GM10248 (cell line): Measurements from ENCODE around the gene CD300LG.
"Not testable (repeated sequence)": the region's sequence is repeated elsewhere in the genome, so short reads cannot be mapped to it uniquely, and the experiment has no call there.

Experiments used
- CTCF ChIA-PET: fragments of 300-600 bp; sonication (Branson Sonifier 250); formaldehyde crosslinking; extraction: SDS; loops from one replicate; lab custom pipeline; 2021; ENCODE audit warnings: antibody characterized with exemption; lab: Yijun Ruan, JAX
- POLR2A ChIA-PET: fragments of 350-650 bp; sonication (Branson Sonifier 250); formaldehyde crosslinking; extraction: SDS; loops from one replicate; lab custom pipeline; 2020; ENCODE audit warnings: antibody characterized with exemption; lab: Yijun Ruan, JAX
- DNase-seq: peaks from one replicate; pipeline ENCODE4 v3.0.0; 2012; ENCODE audit errors: extremely low spot score
- TF ChIP-seq, protein P1 (sequence below): IDR thresholded peaks from 2 replicates; pipeline ENCODE4 v1.5.1; 2012; ENCODE audit warnings: mild to moderate bottlenecking, low read depth; ENCODE audit errors: extremely low read depth, missing control alignments, control extremely low read depth

Gene CD300LG

DNA sequence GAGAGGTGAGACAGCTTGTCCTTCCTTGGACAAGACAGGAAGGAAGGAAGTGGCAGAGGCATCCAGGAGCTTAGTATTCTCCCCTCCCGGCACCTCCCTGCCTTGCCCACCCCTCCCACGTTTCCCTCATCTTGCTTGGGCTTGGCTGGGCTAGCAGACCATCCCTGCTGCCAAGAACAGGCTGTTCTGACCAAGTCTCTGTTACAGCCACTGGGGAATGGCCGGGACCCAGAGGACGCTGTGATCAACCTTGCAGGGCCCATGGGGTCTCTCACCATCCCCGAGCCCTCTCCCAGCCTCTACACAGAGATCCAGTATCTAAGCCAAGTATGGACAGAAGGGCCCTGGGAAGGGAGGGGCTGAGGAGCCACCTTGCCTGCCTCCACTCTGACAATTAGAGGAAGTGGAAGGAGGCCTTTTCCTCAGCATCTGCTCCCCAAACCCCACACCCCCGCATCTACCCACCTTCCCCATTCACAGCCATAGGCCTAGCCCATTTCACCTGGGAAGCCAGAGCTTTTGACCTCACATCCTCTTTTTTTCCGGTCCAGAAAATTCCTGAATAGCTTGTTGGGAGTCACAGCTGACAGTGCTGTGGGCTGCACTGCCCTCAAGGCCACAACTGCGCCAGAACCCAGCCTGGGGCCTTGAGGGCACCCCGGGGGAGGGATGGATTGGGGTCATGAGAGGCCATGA lies 14.1 kb downstream of the CD300LG start:
- TF ChIP-seq, protein P1, sequence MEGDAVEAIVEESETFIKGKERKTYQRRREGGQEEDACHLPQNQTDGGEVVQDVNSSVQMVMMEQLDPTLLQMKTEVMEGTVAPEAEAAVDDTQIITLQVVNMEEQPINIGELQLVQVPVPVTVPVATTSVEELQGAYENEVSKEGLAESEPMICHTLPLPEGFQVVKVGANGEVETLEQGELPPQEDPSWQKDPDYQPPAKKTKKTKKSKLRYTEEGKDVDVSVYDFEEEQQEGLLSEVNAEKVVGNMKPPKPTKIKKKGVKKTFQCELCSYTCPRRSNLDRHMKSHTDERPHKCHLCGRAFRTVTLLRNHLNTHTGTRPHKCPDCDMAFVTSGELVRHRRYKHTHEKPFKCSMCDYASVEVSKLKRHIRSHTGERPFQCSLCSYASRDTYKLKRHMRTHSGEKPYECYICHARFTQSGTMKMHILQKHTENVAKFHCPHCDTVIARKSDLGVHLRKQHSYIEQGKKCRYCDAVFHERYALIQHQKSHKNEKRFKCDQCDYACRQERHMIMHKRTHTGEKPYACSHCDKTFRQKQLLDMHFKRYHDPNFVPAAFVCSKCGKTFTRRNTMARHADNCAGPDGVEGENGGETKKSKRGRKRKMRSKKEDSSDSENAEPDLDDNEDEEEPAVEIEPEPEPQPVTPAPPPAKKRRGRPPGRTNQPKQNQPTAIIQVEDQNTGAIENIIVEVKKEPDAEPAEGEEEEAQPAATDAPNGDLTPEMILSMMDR: no peak
- POLR2A ChIA-PET: no interaction called here
- CTCF ChIA-PET: interaction anchor here (1.2 to 4.8 kb wide), 5 partner anchors 15 to 62 kb away, joined by 3 to 22 read pairs (median 5); partner anchors contain the start of gene CD300LG
- no peak for DNase-seq

GRCh38 chr17:43861960-43862359 lies 15.0 kb downstream of the CD300LG start:
- CTCF ChIA-PET: interaction anchor here (1.2 to 4.8 kb wide), 4 partner anchors 15 to 18 kb away, joined by 3 to 22 read pairs (median 8); partner anchors contain the start of gene CD300LG
- TF ChIP-seq, protein P1: no peak
- POLR2A ChIA-PET: interaction anchor here (0.6 kb wide), 1 partner anchor 8 kb away, joined by 3 read pairs; no protein-coding TSS in a partner anchor
- no peak for DNase-seq

DNA sequence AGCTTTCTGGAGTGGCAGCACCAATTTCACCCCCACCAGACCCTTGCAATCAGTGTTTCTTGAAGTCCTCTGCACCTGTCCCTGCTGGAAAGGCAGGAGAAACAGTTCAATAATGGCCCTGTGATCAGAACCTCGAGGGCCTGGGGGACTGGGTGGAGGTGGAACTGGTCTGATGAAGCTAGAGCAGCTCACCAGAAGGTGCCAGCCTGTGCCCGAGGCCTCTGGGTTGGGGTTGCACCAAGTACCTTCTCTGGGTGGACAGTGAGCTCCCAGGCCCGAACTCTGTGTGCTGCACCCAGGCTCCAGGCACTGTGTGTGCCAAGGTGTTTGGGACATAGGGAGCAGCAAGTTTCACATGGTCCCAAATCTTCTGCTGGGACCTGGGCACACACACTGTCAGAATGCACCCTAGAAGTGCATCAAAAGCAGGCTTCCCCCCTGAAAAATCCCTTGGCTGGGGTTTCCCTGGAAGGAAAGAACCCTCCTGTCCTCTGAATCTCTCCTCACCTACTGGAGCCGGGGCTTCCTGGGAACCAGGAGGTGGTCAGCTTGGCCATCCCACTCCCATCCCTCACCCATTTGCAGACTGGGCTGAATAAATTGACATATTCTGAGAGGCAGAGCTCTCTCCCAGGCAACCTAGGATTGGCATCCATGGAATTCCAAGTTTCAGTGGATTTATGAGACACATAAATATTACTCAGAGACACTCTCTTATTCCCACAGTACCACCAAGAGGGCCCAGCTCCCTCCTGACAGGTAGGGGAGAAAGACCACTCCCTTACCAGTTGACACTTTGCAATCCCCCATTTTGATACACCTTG lies 17.4 kb downstream of the CD300LG start:
- CTCF ChIA-PET: interaction anchor here (1.1 to 2.2 kb wide), 4 partner anchors 15 to 45 kb away, joined by 3 to 16 read pairs (median 4); no protein-coding TSS in a partner anchor
- TF ChIP-seq, protein P1: no peak
- DNase-seq: no peak
- POLR2A ChIA-PET: no interaction called here

DNA sequence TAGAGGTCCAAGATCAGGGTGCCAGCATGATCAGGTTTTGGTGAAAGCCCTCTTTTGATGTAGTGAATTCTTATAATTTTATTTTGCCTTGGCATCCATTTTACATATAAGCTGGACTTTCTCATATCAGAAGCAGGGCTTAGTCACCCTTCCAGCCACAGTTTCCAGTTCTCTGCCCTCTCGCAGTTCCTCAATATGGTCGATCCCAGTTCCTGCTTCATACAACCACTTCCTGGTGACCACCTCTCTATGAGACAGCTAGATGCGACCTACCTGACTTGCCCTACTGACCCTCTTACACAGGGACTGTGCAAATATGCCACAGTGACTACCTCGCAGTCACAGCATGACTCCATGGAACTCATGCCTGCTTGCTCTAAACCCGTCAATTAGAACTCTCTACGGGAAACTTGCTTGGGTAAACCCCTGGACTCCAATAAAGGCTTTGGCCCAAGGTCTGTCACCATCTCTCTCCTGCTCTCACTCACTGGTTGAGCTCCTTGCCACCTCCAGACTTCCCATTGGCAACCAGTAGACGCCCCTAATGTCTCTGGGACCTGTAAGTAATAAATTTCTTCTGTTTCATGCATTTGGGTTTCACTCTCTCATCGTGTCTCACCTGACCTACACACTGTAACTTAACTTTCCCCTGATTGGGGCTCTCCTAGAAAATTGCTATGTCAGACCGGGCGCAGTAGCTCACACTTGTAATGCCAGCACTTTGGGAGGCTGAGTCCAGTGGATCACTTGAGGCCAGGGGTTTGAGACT lies 21.4 kb downstream of the CD300LG start:
- DNase-seq: no peak
- TF ChIP-seq, protein P1: no peak
- ChIA-PET CTCF (interaction anchor here (1.0 to 2.2 kb wide), 2 partner anchors 12 to 22 kb away, joined by 5 to 8 read pairs; no protein-coding TSS in a partner anchor), POLR2A (no interaction called here)

GRCh38 chr17:43869031-43869430 lies 22.1 kb downstream of the CD300LG start:
- POLR2A ChIA-PET: interaction anchor here (0.6 kb wide), 1 partner anchor 7 kb away, joined by 3 read pairs; no protein-coding TSS in a partner anchor
- CTCF ChIA-PET: interaction anchor here (1.0 to 2.2 kb wide), 2 partner anchors 11 to 23 kb away, joined by 5 to 8 read pairs; no protein-coding TSS in a partner anchor
- not testable (repeated sequence) for DNase-seq

DNA sequence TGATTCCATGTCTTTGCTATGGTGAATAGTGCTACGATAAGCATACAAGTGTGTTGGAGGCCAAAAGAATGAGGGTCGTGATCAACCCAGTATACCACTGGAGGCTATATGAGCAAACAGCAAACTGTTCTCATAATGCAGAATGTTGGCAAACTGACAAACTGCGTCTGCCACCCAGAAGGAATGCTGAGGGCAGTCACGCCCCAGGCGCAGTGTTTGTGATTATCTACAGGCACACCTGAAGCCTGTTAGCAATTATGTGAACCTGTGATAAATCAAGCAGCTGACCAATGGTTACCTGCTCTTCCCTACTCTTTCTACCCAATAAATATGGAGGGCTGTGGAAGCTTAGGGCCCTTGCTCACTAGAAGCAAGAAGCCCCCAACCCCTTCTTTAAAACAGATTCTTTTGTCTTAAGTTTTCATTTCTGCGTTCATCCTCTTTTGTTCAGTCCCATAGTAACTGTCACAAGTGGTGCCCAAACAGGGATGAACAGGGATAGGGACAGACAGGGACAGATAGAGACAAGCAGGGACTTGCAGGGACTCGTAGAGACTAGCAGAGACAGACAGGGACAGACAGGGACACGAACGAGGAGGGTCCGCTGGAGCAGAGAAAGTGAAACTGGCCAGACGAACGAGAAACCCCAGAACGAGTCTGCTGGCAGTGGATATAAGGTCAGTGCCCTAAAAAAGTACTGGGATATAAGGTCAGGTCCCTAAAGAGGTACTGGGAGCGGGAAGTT lies 25.1 kb downstream of the CD300LG start:
- TF ChIP-seq, protein P1: no peak
- no peak for DNase-seq
- POLR2A ChIA-PET: no interaction called here
- CTCF ChIA-PET: interaction anchor here (0.9 kb wide), 1 partner anchor 20 kb away, joined by 3 read pairs; no protein-coding TSS in a partner anchor
